Measurements from ENCODE around the gene RELB. TPM values are rescaled to one million over a fixed set of nuclear protein-coding genes. Genes with fewer than 3 reads are reported as not detected.
A peak's percentile ranks its signal among the peaks of the same experiment; 100 is the strongest.

Gene RELB
- polyA plus RNA-seq, 1 donor from 2014 or later: 1.1 TPM

DNA sequence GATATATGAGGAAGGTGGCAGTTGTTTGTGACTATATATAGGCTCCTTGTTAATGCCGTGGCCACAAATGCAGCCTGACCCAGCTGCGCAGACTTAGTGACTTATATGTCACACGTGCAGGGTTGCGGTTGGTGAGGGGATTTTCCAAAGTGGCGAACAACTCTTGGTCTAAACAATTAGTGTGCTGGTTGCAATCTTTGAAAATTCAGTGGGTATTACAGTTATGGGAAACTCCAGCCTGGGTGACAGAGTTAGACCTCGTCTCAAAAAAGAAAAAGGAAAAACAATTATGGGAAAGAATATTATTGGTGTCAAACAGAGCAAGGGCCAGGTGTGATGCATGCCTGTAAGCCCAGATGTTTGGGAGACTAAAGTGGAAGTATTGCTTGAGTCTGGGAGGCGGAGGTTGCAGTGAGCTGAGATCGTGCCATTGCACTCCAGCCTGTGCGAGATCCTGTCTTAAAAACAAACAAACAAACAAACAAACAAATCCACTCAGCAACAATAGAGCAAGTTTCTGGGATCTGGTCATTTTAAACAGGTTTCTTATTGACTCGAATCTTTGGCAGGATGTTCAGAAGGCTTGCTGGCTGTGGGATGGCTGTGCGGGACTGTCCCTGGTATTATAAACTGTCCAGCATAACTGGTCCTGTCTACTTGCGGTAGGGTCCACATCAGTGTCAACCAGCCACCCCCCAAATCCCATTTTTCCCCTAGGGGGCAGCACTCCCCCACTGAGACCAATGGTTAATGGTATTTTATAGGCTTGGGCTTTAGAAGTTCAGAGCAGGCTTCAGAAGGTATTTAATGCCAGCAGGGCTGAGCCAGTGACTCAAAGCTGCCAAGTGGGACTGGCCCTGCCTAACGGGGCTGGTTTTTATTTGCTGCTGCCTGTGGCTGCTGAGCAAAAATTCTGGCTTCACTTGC, 15.4 kb downstream of the RELB start:
- Histone ChIP-seq H3F3A (ENCODE audit: insufficient read depth, low read length, poor library complexity, severe bottlenecking) (no peaks in the 10 kb centered on the region), H3K36me3 (ENCODE audit: insufficient read depth, low read length) (no peaks in the 10 kb centered on the region), H3K4me3 (ENCODE audit: low read length) (no peak overlapping the region), H3K4me2 (ENCODE audit: low read length) (no peak overlapping the region), H3K9me3 (ENCODE audit: low read length) (no peaks in the 10 kb centered on the region), H3K79me2 (replicated peaks; ENCODE audit: insufficient read depth, low read length) (no peaks in the 10 kb centered on the region), H2AFZ (ENCODE audit: low read depth, low read length) (no peak overlapping the region), H3K9ac (ENCODE audit: low read length) (no peak overlapping the region), H3K27me3 (ENCODE audit: insufficient read depth, low read depth, low read length) (no peaks in the 10 kb centered on the region), H3K27ac (ENCODE audit: low read length) (no peak overlapping the region), H3K9me2 (ENCODE audit: insufficient read depth, low read length) (no peaks in the 10 kb centered on the region), H4K20me1 (ENCODE audit: insufficient read depth) (no peaks in the 10 kb centered on the region)
- TF ChIP-seq EP300 (conservative IDR thresholded peaks at IDR 0.05; ENCODE audit: poor library complexity, severe bottlenecking) (no peak), MXI1 (conservative IDR thresholded peaks at IDR 0.05; ENCODE audit: poor library complexity, severe bottlenecking) (no peak), POLR2AphosphoS5 (IDR thresholded peaks at IDR 0.05) (no peak), RAD21 (conservative IDR thresholded peaks at IDR 0.05) (peak; percentile 56), EZH2 (IDR thresholded peaks at IDR 0.05; ENCODE audit: borderline replicate concordance, insufficient read depth, low read length, poor library complexity, severe bottlenecking) (no peak), TAF1 (IDR thresholded peaks at IDR 0.05; ENCODE audit: low read depth) (no peak), SMC3 (conservative IDR thresholded peaks at IDR 0.05; ENCODE audit: poor library complexity) (no peak)
- TF ChIP-seq, protein P1, sequence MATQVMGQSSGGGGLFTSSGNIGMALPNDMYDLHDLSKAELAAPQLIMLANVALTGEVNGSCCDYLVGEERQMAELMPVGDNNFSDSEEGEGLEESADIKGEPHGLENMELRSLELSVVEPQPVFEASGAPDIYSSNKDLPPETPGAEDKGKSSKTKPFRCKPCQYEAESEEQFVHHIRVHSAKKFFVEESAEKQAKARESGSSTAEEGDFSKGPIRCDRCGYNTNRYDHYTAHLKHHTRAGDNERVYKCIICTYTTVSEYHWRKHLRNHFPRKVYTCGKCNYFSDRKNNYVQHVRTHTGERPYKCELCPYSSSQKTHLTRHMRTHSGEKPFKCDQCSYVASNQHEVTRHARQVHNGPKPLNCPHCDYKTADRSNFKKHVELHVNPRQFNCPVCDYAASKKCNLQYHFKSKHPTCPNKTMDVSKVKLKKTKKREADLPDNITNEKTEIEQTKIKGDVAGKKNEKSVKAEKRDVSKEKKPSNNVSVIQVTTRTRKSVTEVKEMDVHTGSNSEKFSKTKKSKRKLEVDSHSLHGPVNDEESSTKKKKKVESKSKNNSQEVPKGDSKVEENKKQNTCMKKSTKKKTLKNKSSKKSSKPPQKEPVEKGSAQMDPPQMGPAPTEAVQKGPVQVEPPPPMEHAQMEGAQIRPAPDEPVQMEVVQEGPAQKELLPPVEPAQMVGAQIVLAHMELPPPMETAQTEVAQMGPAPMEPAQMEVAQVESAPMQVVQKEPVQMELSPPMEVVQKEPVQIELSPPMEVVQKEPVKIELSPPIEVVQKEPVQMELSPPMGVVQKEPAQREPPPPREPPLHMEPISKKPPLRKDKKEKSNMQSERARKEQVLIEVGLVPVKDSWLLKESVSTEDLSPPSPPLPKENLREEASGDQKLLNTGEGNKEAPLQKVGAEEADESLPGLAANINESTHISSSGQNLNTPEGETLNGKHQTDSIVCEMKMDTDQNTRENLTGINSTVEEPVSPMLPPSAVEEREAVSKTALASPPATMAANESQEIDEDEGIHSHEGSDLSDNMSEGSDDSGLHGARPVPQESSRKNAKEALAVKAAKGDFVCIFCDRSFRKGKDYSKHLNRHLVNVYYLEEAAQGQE (IDR thresholded peaks at IDR 0.05; ENCODE audit: borderline replicate concordance): no peak
- TF ChIP-seq, protein P2, sequence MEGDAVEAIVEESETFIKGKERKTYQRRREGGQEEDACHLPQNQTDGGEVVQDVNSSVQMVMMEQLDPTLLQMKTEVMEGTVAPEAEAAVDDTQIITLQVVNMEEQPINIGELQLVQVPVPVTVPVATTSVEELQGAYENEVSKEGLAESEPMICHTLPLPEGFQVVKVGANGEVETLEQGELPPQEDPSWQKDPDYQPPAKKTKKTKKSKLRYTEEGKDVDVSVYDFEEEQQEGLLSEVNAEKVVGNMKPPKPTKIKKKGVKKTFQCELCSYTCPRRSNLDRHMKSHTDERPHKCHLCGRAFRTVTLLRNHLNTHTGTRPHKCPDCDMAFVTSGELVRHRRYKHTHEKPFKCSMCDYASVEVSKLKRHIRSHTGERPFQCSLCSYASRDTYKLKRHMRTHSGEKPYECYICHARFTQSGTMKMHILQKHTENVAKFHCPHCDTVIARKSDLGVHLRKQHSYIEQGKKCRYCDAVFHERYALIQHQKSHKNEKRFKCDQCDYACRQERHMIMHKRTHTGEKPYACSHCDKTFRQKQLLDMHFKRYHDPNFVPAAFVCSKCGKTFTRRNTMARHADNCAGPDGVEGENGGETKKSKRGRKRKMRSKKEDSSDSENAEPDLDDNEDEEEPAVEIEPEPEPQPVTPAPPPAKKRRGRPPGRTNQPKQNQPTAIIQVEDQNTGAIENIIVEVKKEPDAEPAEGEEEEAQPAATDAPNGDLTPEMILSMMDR (IDR thresholded peaks at IDR 0.05; ENCODE audit: poor library complexity, severe bottlenecking): peak; percentile 55

DNA sequence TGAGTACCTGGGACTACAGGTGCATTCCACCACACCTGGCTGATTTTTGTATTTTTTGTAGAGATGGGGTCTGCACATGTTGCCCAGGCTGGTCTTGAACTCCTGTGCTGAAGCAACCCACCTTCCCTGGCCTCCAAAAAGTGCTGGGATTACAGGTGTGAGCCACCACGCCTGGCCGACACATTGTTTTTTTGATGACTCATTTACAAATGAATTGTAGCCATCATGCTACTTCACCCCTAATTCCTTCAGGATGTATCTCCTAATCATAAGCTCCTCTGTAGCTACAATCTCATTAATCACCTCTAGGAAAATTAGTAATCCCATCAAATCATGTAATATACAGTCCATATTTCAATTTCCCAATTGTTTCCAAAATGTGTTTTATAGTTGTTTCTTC, 17.9 kb downstream of the RELB start:
- H2AFZ ChIP-seq (ENCODE audit: low read depth, low read length): no peak overlapping the region
- no peaks in the 10 kb centered on the region for H3F3A ChIP-seq (ENCODE audit: insufficient read depth, low read length, poor library complexity, severe bottlenecking)
- no peak overlapping the region for H3K9ac ChIP-seq (ENCODE audit: low read length)
- no peaks in the 10 kb centered on the region for H3K9me3 ChIP-seq (ENCODE audit: low read length)
- H3K79me2 ChIP-seq (replicated peaks; ENCODE audit: insufficient read depth, low read length): no peaks in the 10 kb centered on the region
- no peaks in the 10 kb centered on the region for H3K27me3 ChIP-seq (ENCODE audit: insufficient read depth, low read depth, low read length)
- H3K9me2 ChIP-seq (ENCODE audit: insufficient read depth, low read length): no peaks in the 10 kb centered on the region
- no peak overlapping the region for H3K4me3 ChIP-seq (ENCODE audit: low read length)
- H3K4me2 ChIP-seq (ENCODE audit: low read length): no peak overlapping the region
- no peak for TF ChIP-seq RAD21 (conservative IDR thresholded peaks at IDR 0.05)
- no peak for TF ChIP-seq MXI1 (conservative IDR thresholded peaks at IDR 0.05; ENCODE audit: poor library complexity, severe bottlenecking)
- TF ChIP-seq EP300 (conservative IDR thresholded peaks at IDR 0.05; ENCODE audit: poor library complexity, severe bottlenecking): no peak
- TF ChIP-seq, protein P1 (IDR thresholded peaks at IDR 0.05; ENCODE audit: borderline replicate concordance): no peak
- TF ChIP-seq, protein P2 (IDR thresholded peaks at IDR 0.05; ENCODE audit: poor library complexity, severe bottlenecking): no peak
- no peak for TF ChIP-seq POLR2AphosphoS5 (IDR thresholded peaks at IDR 0.05)
- TF ChIP-seq EZH2 (IDR thresholded peaks at IDR 0.05; ENCODE audit: borderline replicate concordance, insufficient read depth, low read length, poor library complexity, severe bottlenecking): no peak
- TF ChIP-seq TAF1 (IDR thresholded peaks at IDR 0.05; ENCODE audit: low read depth): no peak
- no peak for TF ChIP-seq SMC3 (conservative IDR thresholded peaks at IDR 0.05; ENCODE audit: poor library complexity)
- H3K36me3 ChIP-seq (ENCODE audit: insufficient read depth, low read length): no peaks in the 10 kb centered on the region
- H4K20me1 ChIP-seq (ENCODE audit: insufficient read depth): no peaks in the 10 kb centered on the region
- no peak overlapping the region for H3K27ac ChIP-seq (ENCODE audit: low read length)

All from neural cell (in vitro differentiated cells).